ENCODE data around the gene TUBB4A. TPM values are rescaled to one million over a fixed set of nuclear protein-coding genes. Genes with fewer than 3 reads are reported as not detected.

Gene TUBB4A
- total RNA-seq, 1 experiment from 2014 or later, result not detected

GRCh38 chr19:6531163-6531955, 29.2 kb upstream of the TUBB4A start:
- TSS peak; percentile 72 for BruUV-seq (replicated peaks)
- ChIA-PET POLR2A (ENCODE audit: unreplicated experiment) (interaction anchor here (0.7 to 1.3 kb wide), 8 partner anchors 9 to 296 kb away, joined by 3 to 7 read pairs (median 6); partner anchors contain the start of genes GPR108, KHSRP and SLC25A23), CTCF (no interaction called here)
- intact Hi-C loops (cut with micrococcal nuclease; ENCODE audit: unreplicated experiment), result no loop called here
- peaks cover 5% of the 10 kb centered on the region; the same call in 1 of the 2 replicates for H3K4me1 ChIP-seq (replicated peaks; ENCODE audit: insufficient read depth)
- H3F3A ChIP-seq (ENCODE audit: insufficient read depth, low read depth), result no peaks in the 10 kb centered on the region
- H3K9me3 ChIP-seq (ENCODE audit: insufficient read depth, low read depth), result no peaks in the 10 kb centered on the region
- H4K20me1 ChIP-seq (ENCODE audit: insufficient read depth), result no peaks in the 10 kb centered on the region
- peaks cover 15% of the 10 kb centered on the region for H3K79me2 ChIP-seq (ENCODE audit: low read depth)
- no peak for DNase-seq
- H3K4me3 ChIP-seq, result peak overlapping the region; percentile 90
- no peak overlapping the region for H3K27ac ChIP-seq
- peak overlapping the region; percentile 85 for H3K4me2 ChIP-seq
- TF ChIP-seq CTCF (conservative IDR thresholded peaks at IDR 0.05) (no peak), EZH2 (IDR thresholded peaks at IDR 0.05; ENCODE audit: low read depth) (no peak)
- H3K36me3 ChIP-seq (ENCODE audit: low read depth), result no peaks in the 10 kb centered on the region
- no peak overlapping the region for H2AFZ ChIP-seq
- no peaks in the 10 kb centered on the region for H3K27me3 ChIP-seq (ENCODE audit: insufficient read depth, low read depth)
- H3K9me2 ChIP-seq (ENCODE audit: insufficient read depth), result no peaks in the 10 kb centered on the region

GRCh38 chr19:6530386-6531162, 28.5 kb upstream of the TUBB4A start, which contains the start of gene TNFSF9:
Gene TNFSF9 (plus strand): TSS chr19:6531026. CDS start chr19:6531037, 11 bp downstream.
- intact Hi-C loops (cut with micrococcal nuclease; ENCODE audit: unreplicated experiment), result no loop called here
- POLR2A ChIA-PET (ENCODE audit: unreplicated experiment), result interaction anchor here (0.5 to 1.3 kb wide), 17 partner anchors 9 to 1398 kb away, joined by 3 to 18 read pairs (median 6); partner anchors contain the start of genes GPR108, KHSRP, RANBP3 and SLC25A23

More at GRCh38 chr19:6530386-6531162, 28.5 kb upstream of the TUBB4A start, which contains the start of gene TNFSF9:
- BruUV-seq (replicated peaks), result no TSS peak
- CTCF ChIA-PET, result no interaction called here
- Histone ChIP-seq H3K79me2 (ENCODE audit: low read depth) (peaks cover 15% of the 10 kb centered on the region), H3F3A (ENCODE audit: insufficient read depth, low read depth) (no peaks in the 10 kb centered on the region), H3K4me3 (peak within 1 kb of the TSS; percentile 90), H3K27ac (peak within 1 kb of the TSS; percentile 82), H4K20me1 (ENCODE audit: insufficient read depth) (no peaks in the 10 kb centered on the region), H3K4me1 (replicated peaks; ENCODE audit: insufficient read depth) (peaks cover 5% of the 10 kb centered on the region; the same call in 1 of the 2 replicates), H3K4me2 (peak within 1 kb of the TSS; percentile 85), H3K9me3 (ENCODE audit: insufficient read depth, low read depth) (no peaks in the 10 kb centered on the region), H2AFZ (peak within 1 kb of the TSS; percentile 79; the same call in 1 of the 2 replicates), H3K36me3 (ENCODE audit: low read depth) (no peaks in the 10 kb centered on the region), H3K27me3 (ENCODE audit: insufficient read depth, low read depth) (no peaks in the 10 kb centered on the region), H3K9me2 (ENCODE audit: insufficient read depth) (no peaks in the 10 kb centered on the region)
- peak; percentile 64 to 90 for DNase-seq
- TF ChIP-seq CTCF (conservative IDR thresholded peaks at IDR 0.05) (no peak), EZH2 (IDR thresholded peaks at IDR 0.05; ENCODE audit: low read depth) (no peak)
